SK-N-MC (cell line): ENCODE data around the gene TNIK.

Experiments
- EZH2 ChIP-seq: fragments of 200-600 bp; sonication (generic); IDR thresholded peaks from one replicate; pipeline ENCODE4 v1.6.1; 2017; ENCODE audit warnings: antibody characterized with exemption
- FOXP2 ChIP-seq: optimal IDR thresholded peaks from 2 replicates; pipeline ENCODE3; 2011; ENCODE audit warnings: mild to moderate bottlenecking, moderate library complexity; ENCODE audit not compliant: insufficient read depth; ENCODE audit errors: extremely low read length, control extremely low read depth
- POLR2AphosphoS5 ChIP-seq: IDR thresholded peaks from 2 replicates; pipeline ENCODE4 v1.6.1; 2012; ENCODE audit warnings: mild to moderate bottlenecking, low read depth, low read length, borderline replicate concordance

GRCh38 chr3:171116824-171117395 is 343.3 kb downstream of the TNIK start:
- TF ChIP-seq EZH2: no peak
- no peak for TF ChIP-seq POLR2AphosphoS5
- no peak for TF ChIP-seq FOXP2
